ENCODE measurements around the gene SERPINB1.

Gene SERPINB1

DNA sequence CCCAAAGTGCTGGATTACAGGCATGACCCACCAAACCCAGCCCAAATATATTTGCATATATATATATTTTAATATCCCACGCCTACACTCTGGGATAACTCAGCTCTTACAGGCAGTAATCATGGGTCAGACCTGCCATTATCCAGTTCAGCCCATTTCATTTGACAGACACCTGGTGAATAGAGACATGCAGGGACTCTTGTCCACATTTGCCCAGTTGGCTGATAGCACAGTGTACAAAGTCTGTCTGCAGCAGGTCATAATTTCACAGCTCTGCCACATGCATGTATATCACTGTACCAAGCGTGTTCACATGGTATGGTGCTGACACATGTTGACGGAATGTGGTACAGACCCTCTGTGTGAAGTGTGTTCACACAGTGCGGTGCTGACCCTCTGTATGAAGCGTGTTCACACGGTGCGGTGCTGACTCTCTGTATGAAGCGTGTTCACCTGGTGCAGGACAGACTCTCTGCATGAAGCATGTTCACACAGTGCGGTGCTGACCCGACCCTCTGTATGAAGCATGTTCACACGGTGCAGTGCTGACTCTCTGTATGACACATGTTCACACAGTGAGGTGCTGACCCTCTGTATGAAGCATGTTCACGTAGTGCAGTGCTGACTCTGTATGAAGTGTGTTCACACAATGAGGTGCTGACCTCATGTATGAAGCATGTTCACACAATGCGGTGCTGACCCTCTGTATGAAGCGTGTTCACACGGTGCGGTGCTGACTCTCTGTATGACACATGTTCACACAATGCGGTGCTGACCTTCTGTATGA lies 10.3 kb upstream of the SERPINB1 start:
- DNase-seq (no peak), ATAC-seq (replicated peaks) (no peak)
- no peak overlapping the region for H3K27ac Mint-ChIP-seq
- peaks cover 36 to 41% of the 10 kb centered on the region in 2 donors for H3K4me1 Mint-ChIP-seq (ENCODE audit: low read depth in 2 of 2)
- no peaks in the 10 kb centered on the region for H3K36me3 Mint-ChIP-seq (ENCODE audit: insufficient read depth)
- no peaks in the 10 kb centered on the region for H3K27me3 Mint-ChIP-seq
- H3K9me3 Mint-ChIP-seq = no peaks in the 10 kb centered on the region
- no peak overlapping the region for H3K4me3 Mint-ChIP-seq

DNA sequence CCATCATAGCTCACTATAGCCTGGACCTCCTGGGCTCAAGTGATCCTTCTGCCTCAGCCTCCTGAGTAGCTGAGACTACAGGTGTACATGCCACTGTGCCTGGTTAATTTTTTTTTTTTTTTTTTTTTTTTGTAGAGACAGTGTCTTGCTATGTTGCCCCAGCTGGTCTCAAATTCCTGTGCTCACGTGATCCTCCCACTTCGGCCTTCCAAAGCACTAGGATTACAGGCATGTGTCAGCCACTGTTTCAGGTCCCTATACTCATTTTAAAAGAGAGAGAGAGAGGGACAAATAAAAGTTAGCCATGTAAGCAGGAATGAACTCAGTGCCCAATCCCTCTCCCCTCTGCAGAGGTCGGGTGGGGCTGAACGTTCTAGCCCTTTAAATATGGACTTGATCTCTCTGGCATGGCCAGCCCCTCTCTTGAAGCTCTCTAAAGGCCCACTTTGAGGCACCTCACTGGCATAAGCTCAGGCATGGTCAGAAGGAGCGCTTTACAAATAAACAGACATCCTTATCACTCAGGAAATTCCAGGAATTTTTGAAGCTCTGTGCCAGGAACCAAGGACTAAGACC lies 9.0 kb upstream of the SERPINB1 start:
- H3K27me3 Mint-ChIP-seq = no peaks in the 10 kb centered on the region
- H3K27ac Mint-ChIP-seq = no peak overlapping the region
- H3K4me1 Mint-ChIP-seq (ENCODE audit: low read depth in 2 of 2) = peaks cover 34 to 36% of the 10 kb centered on the region in 2 donors
- ATAC-seq (replicated peaks) (no peak), DNase-seq (no peak)
- H3K9me3 Mint-ChIP-seq = no peaks in the 10 kb centered on the region
- peaks cover 3% of the 10 kb centered on the region for H3K36me3 Mint-ChIP-seq (ENCODE audit: insufficient read depth)
- no peak overlapping the region for H3K4me3 Mint-ChIP-seq

DNA sequence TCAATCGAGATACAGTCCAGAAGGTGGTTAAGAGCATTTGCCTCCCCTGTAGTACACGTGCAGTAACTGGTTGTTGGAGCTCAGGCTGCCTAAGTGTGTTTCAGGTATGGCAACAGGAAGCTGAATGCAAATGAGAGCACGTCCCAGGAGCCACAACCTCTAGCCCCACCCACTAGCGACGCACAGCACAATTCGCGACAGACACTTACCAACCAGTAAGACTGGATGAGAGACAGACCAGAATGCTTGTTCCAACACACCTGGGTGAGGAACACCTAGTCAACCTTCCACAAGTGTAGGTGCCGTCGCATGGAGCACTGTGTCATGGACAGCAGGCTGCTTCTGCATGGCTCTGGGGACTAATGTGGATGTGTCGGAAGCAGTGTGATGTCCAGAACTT lies 7.2 kb upstream of the SERPINB1 start:
- H3K4me3 Mint-ChIP-seq = peak overlapping the region; percentile 13 to 51
- H3K27me3 Mint-ChIP-seq = no peaks in the 10 kb centered on the region
- peaks cover 3% of the 10 kb centered on the region for H3K36me3 Mint-ChIP-seq (ENCODE audit: insufficient read depth)
- DNase-seq (peak; percentile 35 to 54 (median 43)), ATAC-seq (replicated peaks) (peak; percentile 67)
- H3K4me1 Mint-ChIP-seq (ENCODE audit: low read depth in 2 of 2) = peaks cover 19 to 20% of the 10 kb centered on the region in 2 donors
- H3K27ac Mint-ChIP-seq = peak overlapping the region in 1 of 2 donors; percentile 85
- H3K9me3 Mint-ChIP-seq = no peaks in the 10 kb centered on the region

DNA sequence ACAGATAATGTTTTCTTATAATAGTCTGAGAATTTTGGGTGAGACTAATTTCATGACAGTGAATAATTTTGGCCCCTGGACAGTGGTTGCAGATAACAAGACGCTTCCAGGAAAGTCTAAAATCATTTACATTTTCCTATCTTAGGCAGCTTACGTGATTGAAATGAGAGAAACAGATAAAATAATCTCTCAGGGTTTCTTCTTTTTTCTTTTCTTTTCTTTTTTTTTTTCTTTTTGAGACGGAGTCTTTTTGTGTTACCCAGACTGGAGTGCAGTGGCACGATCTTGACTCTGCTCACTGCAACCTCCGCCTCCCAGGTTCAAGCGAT lies 4.2 kb upstream of the SERPINB1 start:
- H3K36me3 Mint-ChIP-seq (ENCODE audit: insufficient read depth) = peaks cover 10% of the 10 kb centered on the region

DNA sequence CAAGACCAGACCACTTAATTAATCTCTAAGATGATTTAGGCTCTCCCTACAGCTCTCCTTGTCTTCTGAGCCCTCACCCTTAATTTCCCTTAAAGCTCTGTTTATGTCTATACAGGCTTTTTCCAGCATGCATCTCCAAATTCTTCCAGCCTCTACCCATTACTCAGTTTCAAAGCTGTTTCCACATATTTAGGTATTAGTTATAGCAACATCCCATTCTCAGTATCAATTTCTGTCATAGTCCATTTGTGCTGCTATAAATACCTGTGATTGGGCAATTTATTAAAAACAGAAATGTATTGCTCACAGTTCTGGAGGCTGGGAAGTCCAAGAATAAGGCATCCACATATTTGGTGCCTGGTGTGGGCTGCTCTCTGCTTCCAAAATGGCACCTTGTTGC lies 2.3 kb upstream of the SERPINB1 start:
- Mint-ChIP-seq H3K4me3 (no peak overlapping the region), H3K9me3 (no peaks in the 10 kb centered on the region), H3K4me1 (ENCODE audit: low read depth in 2 of 2) (peaks cover 40 to 47% of the 10 kb centered on the region in 2 donors), H3K27me3 (no peaks in the 10 kb centered on the region), H3K27ac (no peak overlapping the region), H3K36me3 (ENCODE audit: insufficient read depth) (peaks cover 14% of the 10 kb centered on the region)
- DNase-seq = no peak
- ATAC-seq (replicated peaks) = no peak

More for the DNA sequence above, 4.2 kb upstream of the SERPINB1 start:
- Mint-ChIP-seq H3K4me3 (peak overlapping the region; percentile 20 to 78), H3K27ac (peak overlapping the region; percentile 59 to 88), H3K9me3 (no peaks in the 10 kb centered on the region), H3K27me3 (no peaks in the 10 kb centered on the region), H3K4me1 (ENCODE audit: low read depth in 2 of 2) (peaks cover 27 to 35% of the 10 kb centered on the region in 2 donors)
- no peak for DNase-seq
- no peak for ATAC-seq (replicated peaks)

DNA sequence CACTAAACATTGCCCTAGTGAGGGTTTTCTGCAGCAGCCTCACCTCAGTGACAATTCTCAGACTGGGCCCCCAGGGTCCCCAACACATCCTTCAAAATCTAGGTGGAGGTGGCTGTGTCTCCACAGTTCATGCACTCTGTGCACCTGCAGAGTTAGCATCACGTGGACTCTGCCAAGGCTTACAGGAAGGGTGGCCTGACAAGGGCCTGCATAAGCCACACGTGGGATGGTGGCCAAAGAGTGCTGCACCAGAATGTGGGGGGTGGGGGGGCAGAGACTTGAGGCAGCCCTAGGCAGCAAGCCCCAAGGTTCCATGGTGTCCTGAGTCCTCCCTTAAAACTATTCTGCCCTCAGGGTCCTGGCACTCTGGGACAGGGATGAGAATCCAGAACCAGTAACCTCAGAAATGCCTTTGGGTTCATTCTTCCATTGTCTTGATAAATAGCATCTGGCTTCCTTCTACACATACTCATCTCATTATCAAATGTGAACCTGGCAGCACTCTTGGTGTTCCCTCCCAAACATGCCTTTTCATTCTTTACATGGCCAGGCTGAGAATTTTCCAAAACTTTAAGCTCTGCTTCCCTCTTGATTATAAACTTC lies 1.6 kb upstream of the SERPINB1 start:
- H3K27ac Mint-ChIP-seq = no peak overlapping the region
- DNase-seq (no peak), ATAC-seq (replicated peaks) (no peak)
- H3K27me3 Mint-ChIP-seq = no peaks in the 10 kb centered on the region
- peaks cover 20% of the 10 kb centered on the region for H3K36me3 Mint-ChIP-seq (ENCODE audit: insufficient read depth)
- no peak overlapping the region for H3K4me3 Mint-ChIP-seq
- H3K9me3 Mint-ChIP-seq = no peaks in the 10 kb centered on the region
- peaks cover 34 to 40% of the 10 kb centered on the region in 2 donors for H3K4me1 Mint-ChIP-seq (ENCODE audit: low read depth in 2 of 2)

DNA sequence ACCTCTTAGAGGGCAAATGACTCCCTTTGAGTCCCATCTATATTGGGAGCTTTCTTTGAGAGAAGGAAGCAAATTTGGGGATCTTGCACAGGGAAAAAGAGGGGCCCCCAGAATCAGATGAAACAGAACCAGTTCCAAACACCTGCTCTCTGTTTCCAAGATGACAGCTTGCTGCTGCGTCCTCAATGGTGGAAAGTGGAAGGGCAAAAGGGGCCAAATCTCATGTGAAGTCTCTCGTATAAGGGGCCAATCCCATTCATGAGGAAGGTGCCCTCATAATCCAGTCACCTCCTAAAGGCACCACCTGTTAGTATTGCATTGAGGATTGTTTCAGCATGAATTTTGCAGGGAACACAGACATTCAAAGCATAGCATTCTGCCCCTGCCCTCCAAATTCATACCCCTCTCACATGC lies 483 bp upstream of the SERPINB1 start:
- ATAC-seq (replicated peaks) = no peak
- peak overlapping the region; percentile 93 for H3K27ac Mint-ChIP-seq
- no peak for DNase-seq
- no peaks in the 10 kb centered on the region for H3K27me3 Mint-ChIP-seq
- H3K4me3 Mint-ChIP-seq = peak overlapping the region; percentile 91 to 92
- no peaks in the 10 kb centered on the region for H3K9me3 Mint-ChIP-seq
- H3K4me1 Mint-ChIP-seq (ENCODE audit: low read depth in 2 of 2) = peaks cover 33 to 41% of the 10 kb centered on the region in 2 donors
- peaks cover 31% of the 10 kb centered on the region for H3K36me3 Mint-ChIP-seq (ENCODE audit: insufficient read depth)

DNA sequence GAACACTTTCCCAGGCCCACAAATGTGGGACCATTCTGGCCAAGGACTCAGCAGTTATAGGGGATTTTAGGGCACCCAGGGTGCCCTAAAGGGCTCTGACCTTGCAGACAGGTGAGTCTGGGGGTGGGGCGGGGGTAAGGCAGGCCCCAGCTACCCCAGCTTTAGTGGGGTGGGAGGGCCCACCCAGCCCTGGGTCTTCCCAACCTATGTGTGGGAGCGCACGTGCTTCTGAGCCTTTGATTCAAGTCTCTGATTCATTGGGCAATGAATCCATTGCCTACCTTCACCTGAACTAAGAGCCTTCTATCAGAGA lies 958 bp downstream of the SERPINB1 start:
- H3K9me3 Mint-ChIP-seq = no peaks in the 10 kb centered on the region
- ATAC-seq (replicated peaks) = no peak
- H3K27me3 Mint-ChIP-seq = no peaks in the 10 kb centered on the region
- no peak for DNase-seq
- H3K27ac Mint-ChIP-seq = peak overlapping the region; percentile 93
- peaks cover 41% of the 10 kb centered on the region for H3K36me3 Mint-ChIP-seq (ENCODE audit: insufficient read depth)
- peak overlapping the region; percentile 91 to 92 for H3K4me3 Mint-ChIP-seq
- H3K4me1 Mint-ChIP-seq (ENCODE audit: low read depth in 2 of 2) = peaks cover 28 to 35% of the 10 kb centered on the region in 2 donors

DNA sequence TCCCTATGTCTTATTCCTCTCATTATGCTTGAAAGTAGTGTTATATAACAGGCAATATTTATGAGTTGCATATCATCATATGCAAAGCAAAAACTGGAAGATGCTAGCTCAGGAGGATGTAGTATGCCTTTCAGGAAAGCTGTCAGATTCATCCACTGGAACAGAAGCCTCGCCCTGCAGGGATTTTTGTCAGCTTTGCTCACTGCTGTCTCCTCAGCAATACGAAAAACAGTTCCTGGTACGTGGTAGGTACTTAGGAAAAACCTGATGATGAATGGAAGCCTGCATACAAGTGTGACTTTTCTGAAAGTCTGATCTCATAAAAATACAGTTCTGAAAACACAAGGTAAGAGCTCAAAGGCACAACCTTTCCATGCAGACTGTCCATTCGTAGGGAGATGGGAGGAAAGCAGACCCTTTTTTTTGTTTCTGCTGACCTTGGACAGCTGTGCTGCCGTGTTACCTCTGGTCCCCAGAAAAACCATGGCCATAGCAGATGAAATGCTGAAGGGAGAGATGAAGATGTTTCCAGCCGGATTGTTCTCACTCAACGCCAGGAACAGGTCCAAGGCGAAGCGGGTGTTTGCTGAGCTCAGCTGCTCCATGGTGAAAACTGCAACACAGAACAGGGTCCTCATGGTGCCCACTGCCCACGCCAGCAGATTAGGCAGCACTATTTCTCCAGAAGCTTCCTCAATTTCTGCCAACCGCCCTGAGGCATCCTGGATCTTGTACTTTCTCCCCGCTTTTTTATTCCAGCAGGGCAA lies 1.5 kb downstream of the SERPINB1 start:
- peak overlapping the region; percentile 93 for H3K27ac Mint-ChIP-seq

DNA sequence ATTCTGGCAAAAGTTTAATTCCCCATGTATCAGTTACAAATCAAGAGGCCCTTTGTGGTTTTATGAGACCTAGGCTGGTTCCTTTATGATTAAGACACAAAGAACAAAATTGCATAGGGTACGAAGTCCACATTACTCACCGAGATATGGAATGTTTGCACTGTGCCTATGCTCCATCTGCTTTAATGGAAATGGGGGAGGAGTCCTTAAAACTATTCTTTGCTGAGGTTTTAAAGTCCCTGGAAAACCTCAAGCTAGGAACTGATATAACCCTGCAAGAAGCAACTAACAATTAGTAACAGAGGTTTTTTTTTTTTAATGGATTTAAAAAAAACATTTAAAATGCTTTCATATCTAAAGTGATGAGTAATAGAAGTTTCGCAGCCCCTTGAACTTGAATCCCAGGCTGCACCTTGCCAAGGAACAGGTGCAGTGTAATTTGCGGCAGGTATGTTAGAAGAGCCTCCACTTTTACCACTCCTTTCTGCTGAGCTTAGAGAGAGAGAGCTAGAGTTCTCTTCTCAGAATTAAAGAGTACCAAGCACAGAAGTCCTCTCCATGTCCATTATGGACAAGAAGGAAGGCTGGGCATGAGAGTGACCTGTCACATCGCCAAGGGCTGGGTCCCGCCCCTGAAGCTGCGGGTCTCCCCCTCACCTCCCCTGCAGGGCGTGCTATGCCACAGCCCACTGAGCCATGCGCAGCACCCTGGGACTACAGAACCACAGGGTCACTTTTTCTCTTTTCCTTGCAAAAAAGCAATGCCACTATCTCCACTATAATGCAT lies 2.3 kb downstream of the SERPINB1 start:
- Mint-ChIP-seq H3K4me3 (peak overlapping the region; percentile 91 to 92), H3K27ac (peak overlapping the region; percentile 93), H3K27me3 (no peaks in the 10 kb centered on the region), H3K36me3 (ENCODE audit: insufficient read depth) (peaks cover 53% of the 10 kb centered on the region), H3K4me1 (ENCODE audit: low read depth in 2 of 2) (peaks cover 30 to 40% of the 10 kb centered on the region in 2 donors), H3K9me3 (no peaks in the 10 kb centered on the region)
- DNase-seq = no peak
- ATAC-seq (replicated peaks) = no peak

More for the DNA sequence above, 1.5 kb downstream of the SERPINB1 start:
- peak overlapping the region; percentile 91 to 92 for H3K4me3 Mint-ChIP-seq
- peaks cover 28 to 35% of the 10 kb centered on the region in 2 donors for H3K4me1 Mint-ChIP-seq (ENCODE audit: low read depth in 2 of 2)
- no peaks in the 10 kb centered on the region for H3K9me3 Mint-ChIP-seq
- peaks cover 47% of the 10 kb centered on the region for H3K36me3 Mint-ChIP-seq (ENCODE audit: insufficient read depth)
- DNase-seq = no peak
- ATAC-seq (replicated peaks) = no peak
- H3K27me3 Mint-ChIP-seq = no peaks in the 10 kb centered on the region

DNA sequence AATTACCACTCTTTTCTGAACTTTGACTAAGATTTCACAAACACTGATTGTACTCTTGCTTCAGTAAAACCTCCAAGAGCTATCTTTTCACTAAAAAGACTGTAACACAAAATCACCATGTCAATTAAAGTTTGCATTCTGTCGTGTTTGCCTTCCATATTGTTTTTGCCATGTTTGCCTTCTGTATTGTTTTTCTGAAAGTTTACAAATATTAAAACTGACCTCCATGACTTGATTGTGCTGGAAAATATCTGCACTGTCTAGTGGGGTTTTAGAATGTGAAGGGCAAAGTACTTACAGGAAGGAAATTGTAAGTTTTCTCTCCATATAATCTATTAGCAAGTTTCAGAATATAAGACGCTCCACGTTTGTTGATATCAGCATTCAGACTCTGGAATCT lies 3.4 kb downstream of the SERPINB1 start:
- no peaks in the 10 kb centered on the region for H3K9me3 Mint-ChIP-seq
- DNase-seq (no peak), ATAC-seq (replicated peaks) (no peak)
- no peak overlapping the region for H3K4me3 Mint-ChIP-seq
- peaks cover 62% of the 10 kb centered on the region for H3K36me3 Mint-ChIP-seq (ENCODE audit: insufficient read depth)
- no peaks in the 10 kb centered on the region for H3K27me3 Mint-ChIP-seq
- H3K27ac Mint-ChIP-seq = peak overlapping the region in 1 of 2 donors; percentile 35
- H3K4me1 Mint-ChIP-seq (ENCODE audit: low read depth in 2 of 2) = peaks cover 31 to 40% of the 10 kb centered on the region in 2 donors

DNA sequence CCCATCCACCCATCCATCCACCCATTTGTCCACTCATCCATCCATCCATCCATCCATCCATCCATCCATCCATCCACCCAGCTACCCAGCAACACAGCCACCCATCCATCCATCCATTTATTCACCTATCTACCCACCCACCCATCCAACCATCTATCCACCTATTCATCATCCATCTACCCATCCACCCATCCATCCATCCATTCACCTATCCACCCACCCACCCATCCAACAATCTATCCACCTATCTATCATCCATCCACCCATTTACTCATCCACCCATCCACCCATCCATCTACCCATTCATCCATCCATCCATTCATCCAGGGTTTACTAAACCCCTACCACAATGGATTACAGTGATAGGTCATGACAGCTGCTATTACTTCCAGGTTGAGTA lies 7.4 kb downstream of the SERPINB1 start:
- Mint-ChIP-seq H3K4me1 (ENCODE audit: low read depth in 2 of 2) (peaks cover 5 to 17% of the 10 kb centered on the region in 2 donors), H3K9me3 (no peaks in the 10 kb centered on the region), H3K27ac (peak overlapping the region in 1 of 2 donors; percentile 8), H3K36me3 (ENCODE audit: insufficient read depth) (peaks cover 51% of the 10 kb centered on the region), H3K27me3 (no peaks in the 10 kb centered on the region), H3K4me3 (no peak overlapping the region)
- no peak for ATAC-seq (replicated peaks)
- DNase-seq = no peak

DNA sequence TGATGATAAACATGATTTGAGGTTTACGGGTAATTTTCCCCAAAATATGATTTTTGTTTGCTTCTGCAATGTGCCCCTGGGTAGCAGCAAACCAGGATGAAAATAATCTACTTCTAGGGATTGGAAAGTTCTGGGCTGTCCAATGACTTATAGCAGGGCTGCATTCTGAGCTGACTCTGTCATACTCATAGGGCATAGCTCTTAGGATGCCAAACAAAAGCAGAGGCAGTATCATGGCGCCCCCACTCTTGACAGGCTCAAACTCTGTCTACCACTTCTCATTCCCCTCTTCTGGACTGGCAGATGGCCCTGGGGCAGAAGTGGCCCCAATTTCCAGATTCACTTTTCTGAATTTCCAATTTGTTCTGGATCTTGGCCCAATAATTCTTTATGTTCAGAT lies 10.3 kb downstream of the SERPINB1 start:
- H3K4me3 Mint-ChIP-seq = no peak overlapping the region
- DNase-seq = no peak
- no peaks in the 10 kb centered on the region for H3K27me3 Mint-ChIP-seq
- no peaks in the 10 kb centered on the region for H3K9me3 Mint-ChIP-seq
- peak overlapping the region in 1 of 2 donors; percentile 28 for H3K27ac Mint-ChIP-seq
- H3K4me1 Mint-ChIP-seq (ENCODE audit: low read depth in 2 of 2) = peaks cover 3 to 9% of the 10 kb centered on the region in 2 donors
- no peak for ATAC-seq (replicated peaks)
- peaks cover 28% of the 10 kb centered on the region for H3K36me3 Mint-ChIP-seq (ENCODE audit: insufficient read depth)
